Neural cell (in vitro differentiated cells): ENCODE data around the gene DSCAM.

Experiments
- EP300 ChIP-seq: fragments of 450-650 bp; conservative IDR thresholded peaks from 2 replicates; pipeline ENCODE4 v1.6.1; 2014; ENCODE audit warnings: antibody characterized with exemption, mild to moderate bottlenecking, moderate library complexity; ENCODE audit not compliant: poor library complexity, severe bottlenecking
- EZH2 ChIP-seq: fragments of 200-600, 300-800 bp; shearing (Covaris generic), sonication (generic); IDR thresholded peaks from 2 replicates; pipeline ENCODE4 v1.6.1; 2014; ENCODE audit warnings: antibody characterized with exemption, low read length, borderline replicate concordance, mild to moderate bottlenecking; ENCODE audit not compliant: insufficient read depth, poor library complexity, severe bottlenecking
- MXI1 ChIP-seq: fragments of 450-650 bp; conservative IDR thresholded peaks from 2 replicates; pipeline ENCODE4 v1.6.1; 2014; ENCODE audit warnings: antibody characterized with exemption, mild to moderate bottlenecking; ENCODE audit not compliant: poor library complexity, severe bottlenecking
- POLR2AphosphoS5 ChIP-seq: IDR thresholded peaks from 2 replicates; pipeline ENCODE4 v1.6.1; 2012
- RAD21 ChIP-seq: fragments of 450-650 bp; conservative IDR thresholded peaks from 2 replicates; pipeline ENCODE4 v1.6.1; 2014; ENCODE audit warnings: antibody characterized with exemption, mild to moderate bottlenecking, moderate library complexity
- SMC3 ChIP-seq: fragments of 450-650 bp; conservative IDR thresholded peaks from 2 replicates; pipeline ENCODE4 v1.6.1; 2014; ENCODE audit warnings: antibody characterized with exemption, mild to moderate bottlenecking, moderate library complexity; ENCODE audit not compliant: poor library complexity
- TAF1 ChIP-seq: IDR thresholded peaks from 2 replicates; pipeline ENCODE4 v1.6.1; 2012; ENCODE audit warnings: low read depth
- TF ChIP-seq, protein P1 (sequence below): fragments of 450-650 bp; IDR thresholded peaks from 2 replicates; pipeline ENCODE4 v1.5.1; 2014; ENCODE audit warnings: antibody characterized with exemption, mild to moderate bottlenecking, moderate library complexity; ENCODE audit not compliant: poor library complexity, severe bottlenecking
- TF ChIP-seq, protein P2 (sequence below): IDR thresholded peaks from 2 replicates; pipeline ENCODE4 v1.6.1; 2012; ENCODE audit warnings: borderline replicate concordance

DNA sequence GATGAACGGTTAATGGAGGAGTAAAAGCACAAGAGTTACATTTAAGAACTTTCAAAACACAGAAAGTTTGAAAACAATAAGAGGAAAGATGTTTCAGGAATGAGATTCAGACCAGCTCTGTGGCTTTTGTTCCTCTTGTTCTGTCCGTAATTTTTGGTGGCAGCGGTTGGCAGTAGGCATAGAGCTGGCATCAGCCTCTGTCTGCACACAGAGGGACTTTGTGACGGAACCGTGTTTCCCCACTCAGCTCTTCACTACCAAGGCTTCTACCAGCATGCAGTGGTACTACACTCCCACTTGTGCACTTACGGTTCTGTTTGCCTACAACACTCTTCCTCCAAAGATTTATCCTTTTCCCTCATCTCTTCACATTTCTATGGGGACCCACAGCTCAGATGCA, 212.8 kb downstream of the DSCAM start:
- TF ChIP-seq, protein P1, sequence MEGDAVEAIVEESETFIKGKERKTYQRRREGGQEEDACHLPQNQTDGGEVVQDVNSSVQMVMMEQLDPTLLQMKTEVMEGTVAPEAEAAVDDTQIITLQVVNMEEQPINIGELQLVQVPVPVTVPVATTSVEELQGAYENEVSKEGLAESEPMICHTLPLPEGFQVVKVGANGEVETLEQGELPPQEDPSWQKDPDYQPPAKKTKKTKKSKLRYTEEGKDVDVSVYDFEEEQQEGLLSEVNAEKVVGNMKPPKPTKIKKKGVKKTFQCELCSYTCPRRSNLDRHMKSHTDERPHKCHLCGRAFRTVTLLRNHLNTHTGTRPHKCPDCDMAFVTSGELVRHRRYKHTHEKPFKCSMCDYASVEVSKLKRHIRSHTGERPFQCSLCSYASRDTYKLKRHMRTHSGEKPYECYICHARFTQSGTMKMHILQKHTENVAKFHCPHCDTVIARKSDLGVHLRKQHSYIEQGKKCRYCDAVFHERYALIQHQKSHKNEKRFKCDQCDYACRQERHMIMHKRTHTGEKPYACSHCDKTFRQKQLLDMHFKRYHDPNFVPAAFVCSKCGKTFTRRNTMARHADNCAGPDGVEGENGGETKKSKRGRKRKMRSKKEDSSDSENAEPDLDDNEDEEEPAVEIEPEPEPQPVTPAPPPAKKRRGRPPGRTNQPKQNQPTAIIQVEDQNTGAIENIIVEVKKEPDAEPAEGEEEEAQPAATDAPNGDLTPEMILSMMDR: no peak
- TF ChIP-seq TAF1 (no peak), RAD21 (no peak), POLR2AphosphoS5 (no peak), EP300 (no peak), EZH2 (no peak), SMC3 (no peak), MXI1 (no peak)
- TF ChIP-seq, protein P2, sequence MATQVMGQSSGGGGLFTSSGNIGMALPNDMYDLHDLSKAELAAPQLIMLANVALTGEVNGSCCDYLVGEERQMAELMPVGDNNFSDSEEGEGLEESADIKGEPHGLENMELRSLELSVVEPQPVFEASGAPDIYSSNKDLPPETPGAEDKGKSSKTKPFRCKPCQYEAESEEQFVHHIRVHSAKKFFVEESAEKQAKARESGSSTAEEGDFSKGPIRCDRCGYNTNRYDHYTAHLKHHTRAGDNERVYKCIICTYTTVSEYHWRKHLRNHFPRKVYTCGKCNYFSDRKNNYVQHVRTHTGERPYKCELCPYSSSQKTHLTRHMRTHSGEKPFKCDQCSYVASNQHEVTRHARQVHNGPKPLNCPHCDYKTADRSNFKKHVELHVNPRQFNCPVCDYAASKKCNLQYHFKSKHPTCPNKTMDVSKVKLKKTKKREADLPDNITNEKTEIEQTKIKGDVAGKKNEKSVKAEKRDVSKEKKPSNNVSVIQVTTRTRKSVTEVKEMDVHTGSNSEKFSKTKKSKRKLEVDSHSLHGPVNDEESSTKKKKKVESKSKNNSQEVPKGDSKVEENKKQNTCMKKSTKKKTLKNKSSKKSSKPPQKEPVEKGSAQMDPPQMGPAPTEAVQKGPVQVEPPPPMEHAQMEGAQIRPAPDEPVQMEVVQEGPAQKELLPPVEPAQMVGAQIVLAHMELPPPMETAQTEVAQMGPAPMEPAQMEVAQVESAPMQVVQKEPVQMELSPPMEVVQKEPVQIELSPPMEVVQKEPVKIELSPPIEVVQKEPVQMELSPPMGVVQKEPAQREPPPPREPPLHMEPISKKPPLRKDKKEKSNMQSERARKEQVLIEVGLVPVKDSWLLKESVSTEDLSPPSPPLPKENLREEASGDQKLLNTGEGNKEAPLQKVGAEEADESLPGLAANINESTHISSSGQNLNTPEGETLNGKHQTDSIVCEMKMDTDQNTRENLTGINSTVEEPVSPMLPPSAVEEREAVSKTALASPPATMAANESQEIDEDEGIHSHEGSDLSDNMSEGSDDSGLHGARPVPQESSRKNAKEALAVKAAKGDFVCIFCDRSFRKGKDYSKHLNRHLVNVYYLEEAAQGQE: no peak
